Peyer's patch (tissue), 4 donors: ENCODE measurements around the gene SMURF2. TPM values are rescaled to one million over a fixed set of nuclear protein-coding genes. Genes with fewer than 3 reads are reported as not detected.

Experiments
- DNase-seq, 3 donors: peaks; one replicate each; pipeline ENCODE4 v3.0.0-alpha.2; 2017 to 2019
- H3K27ac ChIP-seq, 4 donors: fragments of 200-600 bp; sonication (generic); one replicate each; pipeline ENCODE4 v1.5.1; 2016 to 2019
- H3K27me3 ChIP-seq, 2 donors: fragments of 200-600 bp; sonication (generic); one replicate each; pipeline ENCODE4 v1.5.1; 2019
- H3K36me3 ChIP-seq, 3 donors: fragments of 200-600 bp; sonication (generic); one replicate each; pipeline ENCODE4 v1.5.1; 2016 to 2019
- H3K4me1 ChIP-seq, 4 donors: fragments of 200-600 bp; sonication (generic); one replicate each; pipeline ENCODE4 v1.5.1; 2016 to 2019
- H3K4me3 ChIP-seq, 4 donors: fragments of 200-600 bp; sonication (generic); 1 replicate in 3 of 4; 2 replicates in 1 of 4; pipeline ENCODE4 v1.5.1; 2016 to 2019; ENCODE audit warnings: mild to moderate bottlenecking in 1 of 4
- H3K9me3 ChIP-seq, 4 donors: fragments of 200-600 bp; sonication (generic); one replicate each; pipeline ENCODE4 v1.5.1; 2016 to 2019; ENCODE audit warnings: mild to moderate bottlenecking in 1 of 4
- POLR2A ChIP-seq, 2 donors: fragments of 450-650 bp; IDR thresholded peaks; one replicate each; pipeline ENCODE4 v1.5.1; 2017; ENCODE audit warnings: antibody characterized with exemption in 2 of 2, mild to moderate bottlenecking in 2 of 2, moderate library complexity in 2 of 2
- total RNA-seq, 4 donors: library from RNA; depleted of rRNA; stranded (reverse); fragments of >200 nt; gene quantifications; one replicate each; pipeline ENCODE4 v1.1.0, GENCODE V29; 2016
- TF ChIP-seq, protein P1 (sequence below), 6 experiments: fragments of 450-650 bp in 4 of 6; fragments of 200-600 bp in 2 of 6; sonication (generic) in 1 of 6; IDR thresholded peaks; one replicate each; pipeline ENCODE4 v1.5.1; 2017 to 2019; ENCODE audit warnings: antibody characterized with exemption in 6 of 6, mild to moderate bottlenecking in 3 of 6, moderate library complexity in 1 of 6

Gene SMURF2
- total RNA-seq, 4 donors from 2014 or later = 34.3 to 41.6 (median 37.5) TPM

- H3K4me1 ChIP-seq = no peaks in the 10 kb centered on the region
- no peak overlapping the region for H3K27ac ChIP-seq
- H3K9me3 ChIP-seq = no peaks in the 10 kb centered on the region
- H3K36me3 ChIP-seq = peaks cover 0 to 64% (median 0%) of the 10 kb centered on the region in 3 donors
- H3K4me3 ChIP-seq = no peak overlapping the region
- TF ChIP-seq, protein P1, sequence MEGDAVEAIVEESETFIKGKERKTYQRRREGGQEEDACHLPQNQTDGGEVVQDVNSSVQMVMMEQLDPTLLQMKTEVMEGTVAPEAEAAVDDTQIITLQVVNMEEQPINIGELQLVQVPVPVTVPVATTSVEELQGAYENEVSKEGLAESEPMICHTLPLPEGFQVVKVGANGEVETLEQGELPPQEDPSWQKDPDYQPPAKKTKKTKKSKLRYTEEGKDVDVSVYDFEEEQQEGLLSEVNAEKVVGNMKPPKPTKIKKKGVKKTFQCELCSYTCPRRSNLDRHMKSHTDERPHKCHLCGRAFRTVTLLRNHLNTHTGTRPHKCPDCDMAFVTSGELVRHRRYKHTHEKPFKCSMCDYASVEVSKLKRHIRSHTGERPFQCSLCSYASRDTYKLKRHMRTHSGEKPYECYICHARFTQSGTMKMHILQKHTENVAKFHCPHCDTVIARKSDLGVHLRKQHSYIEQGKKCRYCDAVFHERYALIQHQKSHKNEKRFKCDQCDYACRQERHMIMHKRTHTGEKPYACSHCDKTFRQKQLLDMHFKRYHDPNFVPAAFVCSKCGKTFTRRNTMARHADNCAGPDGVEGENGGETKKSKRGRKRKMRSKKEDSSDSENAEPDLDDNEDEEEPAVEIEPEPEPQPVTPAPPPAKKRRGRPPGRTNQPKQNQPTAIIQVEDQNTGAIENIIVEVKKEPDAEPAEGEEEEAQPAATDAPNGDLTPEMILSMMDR (IDR thresholded peaks at IDR 0.05) = no peak
- TF ChIP-seq POLR2A (IDR thresholded peaks at IDR 0.05) = no peak
- no peak for DNase-seq
- H3K27me3 ChIP-seq = no peaks in the 10 kb centered on the region
These were observed 86.7 kb downstream of the SMURF2 start for GRCh38 chr17:64575431-64575830.

DNA sequence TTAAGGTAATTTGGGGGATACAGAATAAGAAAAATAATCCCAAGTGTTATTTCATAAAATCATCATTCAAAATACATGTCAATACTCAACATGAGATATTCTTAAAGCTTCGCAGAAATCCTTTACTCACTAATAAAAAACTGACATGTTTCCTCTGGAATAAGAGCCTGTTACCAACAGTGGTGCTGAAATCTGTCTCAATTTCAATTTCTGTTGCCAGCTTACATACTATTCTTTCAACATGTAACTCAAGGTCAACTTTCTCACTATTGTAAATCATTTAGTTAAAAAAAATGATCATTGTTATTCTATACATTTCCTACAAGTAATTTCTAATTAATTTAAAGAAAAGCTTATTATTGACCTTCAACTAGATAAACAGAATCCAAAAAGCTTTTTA is 87.5 kb downstream of the SMURF2 start:
- H3K36me3 ChIP-seq = peaks cover 0 to 64% (median 0%) of the 10 kb centered on the region in 3 donors
- no peaks in the 10 kb centered on the region for H3K9me3 ChIP-seq
- H3K4me3 ChIP-seq = no peak overlapping the region
- no peaks in the 10 kb centered on the region for H3K4me1 ChIP-seq
- no peak for DNase-seq
- no peak for TF ChIP-seq POLR2A (IDR thresholded peaks at IDR 0.05)
- TF ChIP-seq, protein P1 (IDR thresholded peaks at IDR 0.05) = no peak
- no peaks in the 10 kb centered on the region for H3K27me3 ChIP-seq
- H3K27ac ChIP-seq = no peak overlapping the region

GRCh38 chr17:64573214-64573613 is 88.9 kb downstream of the SMURF2 start:
- Histone ChIP-seq H3K9me3 (no peaks in the 10 kb centered on the region), H3K36me3 (peaks cover 0 to 62% (median 0%) of the 10 kb centered on the region in 3 donors), H3K27ac (no peak overlapping the region), H3K4me1 (no peaks in the 10 kb centered on the region), H3K4me3 (no peak overlapping the region), H3K27me3 (no peaks in the 10 kb centered on the region)
- DNase-seq = no peak
- TF ChIP-seq, protein P1 (IDR thresholded peaks at IDR 0.05) = no peak
- TF ChIP-seq POLR2A (IDR thresholded peaks at IDR 0.05) = no peak

- no peaks in the 10 kb centered on the region for H3K9me3 ChIP-seq
- H3K27me3 ChIP-seq = no peaks in the 10 kb centered on the region
- no peak overlapping the region for H3K4me3 ChIP-seq
- H3K4me1 ChIP-seq = no peaks in the 10 kb centered on the region
- no peak for DNase-seq
- H3K27ac ChIP-seq = peak overlapping the region in 1 of 4 donors; percentile 13
- TF ChIP-seq POLR2A (IDR thresholded peaks at IDR 0.05) = no peak
- TF ChIP-seq, protein P1 (IDR thresholded peaks at IDR 0.05) = no peak
- peaks cover 0 to 61% (median 0%) of the 10 kb centered on the region in 3 donors for H3K36me3 ChIP-seq
These were observed 89.4 kb downstream of the SMURF2 start for GRCh38 chr17:64572682-64573154.

DNA sequence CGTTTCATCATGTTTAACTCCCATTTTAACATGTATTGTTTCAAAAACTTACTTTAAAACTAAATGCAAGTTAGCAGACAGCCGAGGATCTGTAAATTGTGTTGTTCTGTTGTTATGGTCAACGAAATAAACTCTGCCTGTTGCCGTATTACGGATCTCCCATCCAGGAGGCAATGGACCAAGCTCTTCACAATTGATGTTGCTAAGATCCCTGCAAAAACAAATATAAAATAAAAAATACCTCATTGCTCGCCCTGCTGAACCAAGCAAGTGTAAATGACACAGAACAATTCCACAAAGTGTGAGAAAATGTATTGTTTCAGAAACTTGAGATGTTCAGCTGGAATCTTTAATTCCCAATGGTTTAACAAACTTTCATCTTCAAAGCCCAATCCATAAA is 90.4 kb downstream of the SMURF2 start:
- Histone ChIP-seq H3K4me1 (no peaks in the 10 kb centered on the region), H3K9me3 (no peaks in the 10 kb centered on the region), H3K4me3 (no peak overlapping the region), H3K27ac (no peak overlapping the region), H3K27me3 (no peaks in the 10 kb centered on the region), H3K36me3 (peaks cover 0 to 52% (median 0%) of the 10 kb centered on the region in 3 donors)
- TF ChIP-seq POLR2A (IDR thresholded peaks at IDR 0.05) = no peak
- TF ChIP-seq, protein P1 (IDR thresholded peaks at IDR 0.05) = no peak
- no peak for DNase-seq

- H3K27ac ChIP-seq = no peak overlapping the region
- H3K36me3 ChIP-seq = peaks cover 0 to 71% (median 0%) of the 10 kb centered on the region in 3 donors
- H3K27me3 ChIP-seq = no peaks in the 10 kb centered on the region
- H3K4me3 ChIP-seq = no peak overlapping the region
- TF ChIP-seq, protein P1 (IDR thresholded peaks at IDR 0.05) = no peak
- no peak for TF ChIP-seq POLR2A (IDR thresholded peaks at IDR 0.05)
- H3K4me1 ChIP-seq = no peaks in the 10 kb centered on the region
- H3K9me3 ChIP-seq = no peaks in the 10 kb centered on the region
- DNase-seq = no peak
These were observed 96.5 kb downstream of the SMURF2 start for GRCh38 chr17:64565563-64565962.
